ENCODE measurements around the gene SERPINA4.

SERPINA4 gene

DNA sequence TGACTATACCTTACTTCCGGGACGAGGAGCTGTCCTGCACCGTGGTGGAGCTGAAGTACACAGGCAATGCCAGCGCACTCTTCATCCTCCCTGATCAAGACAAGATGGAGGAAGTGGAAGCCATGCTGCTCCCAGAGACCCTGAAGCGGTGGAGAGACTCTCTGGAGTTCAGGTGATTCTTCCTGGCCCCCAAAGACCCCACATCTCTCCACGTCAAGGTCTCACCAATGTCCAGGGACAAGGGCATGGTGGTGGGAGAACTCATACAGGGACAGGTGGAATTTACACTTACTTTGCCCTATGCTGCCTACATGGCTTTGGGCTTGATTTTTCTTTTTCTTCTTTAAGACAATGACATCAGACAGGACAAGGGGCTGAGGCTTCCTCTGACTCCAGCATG, 58.1 kb downstream of the SERPINA4 start:
- no peak for DNase-seq

Measured in NCI-H526 treated with DMSO at 0.1 percent for 48 hours (cell line).